ENCODE measurements around the gene NPAS3.
"Not testable (repeated sequence)": the region's sequence is repeated elsewhere in the genome, so short reads cannot be mapped to it uniquely, and the experiment has no call there.

NPAS3 gene

GRCh38 chr14:33088274-33088673 lies 149.6 kb downstream of the NPAS3 start:
- not testable (repeated sequence) for DNase-seq

DNA sequence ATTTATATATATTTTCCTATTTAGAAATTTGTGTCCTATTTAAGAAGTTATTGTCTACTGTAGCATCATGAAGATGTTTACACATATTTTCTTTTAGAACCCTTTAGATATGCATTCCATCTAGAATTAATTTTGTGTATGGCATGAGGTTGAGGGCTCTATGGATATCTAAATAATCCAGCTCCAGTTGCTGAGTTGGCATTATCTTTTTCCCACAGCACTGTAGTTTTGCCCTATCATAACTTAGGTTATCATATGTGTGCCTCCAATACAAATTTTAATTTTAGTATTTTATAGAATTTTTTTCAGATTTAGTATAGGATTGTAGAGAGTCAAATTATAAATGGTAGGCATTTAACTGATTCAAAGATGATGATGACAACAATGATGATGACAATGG lies 159.3 kb downstream of the NPAS3 start:
- DNase-seq: no peak

DNA sequence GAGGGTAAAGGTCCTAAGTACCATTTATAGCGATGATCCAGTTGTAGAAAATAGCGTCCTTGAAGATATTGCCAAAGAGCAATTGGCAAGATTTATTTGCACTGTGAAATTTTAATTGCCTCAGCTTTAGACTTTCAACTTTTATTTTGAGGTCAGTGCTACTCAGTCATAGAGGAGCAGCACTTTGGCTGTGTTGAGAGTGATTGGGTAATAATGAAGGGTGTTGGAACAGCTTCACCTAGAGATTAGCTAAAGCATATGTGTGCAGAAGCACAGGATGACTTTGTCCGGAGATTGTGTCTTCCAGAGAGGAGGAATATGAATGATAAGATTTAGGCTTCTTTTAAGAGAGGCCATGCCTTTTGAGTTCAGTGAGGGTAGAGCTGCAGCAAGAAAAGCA lies 164.8 kb downstream of the NPAS3 start:
- no peak for DNase-seq

GRCh38 chr14:33103966-33104365 lies 165.3 kb downstream of the NPAS3 start:
- no peak for DNase-seq

GRCh38 chr14:33110737-33111443 lies 172.2 kb downstream of the NPAS3 start:
- no peak for DNase-seq

DNA sequence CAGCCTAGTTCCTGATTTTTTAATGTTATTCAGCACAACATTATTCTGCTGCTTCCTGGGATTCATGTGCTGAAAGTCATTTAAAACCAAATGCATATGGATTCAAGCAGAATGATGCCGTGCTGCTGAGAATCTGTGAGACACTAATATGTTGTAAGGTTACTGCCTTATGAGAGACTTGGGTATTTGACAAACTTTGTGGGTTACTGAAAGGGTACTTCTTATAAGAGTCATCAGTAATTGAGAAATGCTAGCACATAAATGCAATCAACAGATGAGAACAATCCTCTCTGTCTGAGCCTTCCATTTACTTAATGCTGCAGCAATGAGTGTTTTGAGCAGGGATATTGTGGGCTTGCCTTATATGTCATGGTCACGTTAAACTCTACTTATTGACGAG lies 175.7 kb downstream of the NPAS3 start:
- no peak for DNase-seq

DNA sequence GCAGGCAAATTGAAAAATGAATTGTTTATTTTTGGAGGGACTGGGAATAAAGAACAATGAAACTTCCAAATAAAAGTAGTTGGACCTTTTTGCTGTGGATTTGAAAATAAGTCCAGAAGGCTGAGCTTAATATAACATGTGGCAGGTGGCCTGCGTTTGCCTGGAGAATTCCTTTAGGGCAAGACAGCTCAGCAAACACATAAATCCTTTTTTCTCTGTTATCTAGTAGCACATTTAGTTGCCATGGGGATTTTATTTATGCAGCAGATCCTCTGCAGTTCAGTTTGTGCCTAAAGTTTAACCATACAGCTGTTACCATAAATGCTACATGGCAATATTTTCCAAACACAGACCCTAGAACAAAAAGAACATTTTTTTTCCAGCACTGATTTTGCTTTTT lies 180.0 kb downstream of the NPAS3 start:
- peak; percentile 46 for DNase-seq

- no peak for DNase-seq
Measured at GRCh38 chr14:33120341-33120740, 181.7 kb downstream of the NPAS3 start.

GRCh38 chr14:33120966-33121365 lies 182.3 kb downstream of the NPAS3 start:
- DNase-seq: no peak

- no peak for DNase-seq
Measured at GRCh38 chr14:33123281-33123680, 184.6 kb downstream of the NPAS3 start.

- no peak for DNase-seq
Measured at GRCh38 chr14:33126433-33126832, 187.8 kb downstream of the NPAS3 start.

GRCh38 chr14:33127531-33127930 lies 188.9 kb downstream of the NPAS3 start:
- DNase-seq: no peak

GRCh38 chr14:33131801-33132200 lies 193.1 kb downstream of the NPAS3 start:
- no peak for DNase-seq

DNA sequence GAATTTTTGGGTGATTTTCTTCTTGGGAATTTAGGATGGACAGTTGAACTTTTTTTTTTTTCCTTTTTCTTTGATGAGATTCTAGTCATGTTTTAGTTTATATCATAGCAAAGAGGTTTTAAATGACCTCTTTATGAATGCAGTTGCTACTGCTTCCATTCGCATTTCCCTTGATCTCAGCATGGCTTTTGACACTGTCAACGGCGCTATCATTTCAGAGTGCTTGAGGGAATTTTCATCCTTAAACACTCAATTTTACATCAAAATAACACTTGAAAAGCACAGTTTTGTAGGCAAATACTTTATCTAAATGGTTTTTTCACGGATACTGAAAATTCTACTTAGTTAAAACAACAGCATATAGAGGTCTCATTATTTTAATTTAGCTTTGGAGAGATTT lies 195.5 kb downstream of the NPAS3 start:
- DNase-seq: no peak

GRCh38 chr14:33134975-33135374 lies 196.3 kb downstream of the NPAS3 start:
- no peak for DNase-seq

GRCh38 chr14:33150666-33151428 lies 212.2 kb downstream of the NPAS3 start:
- no peak for DNase-seq

DNA sequence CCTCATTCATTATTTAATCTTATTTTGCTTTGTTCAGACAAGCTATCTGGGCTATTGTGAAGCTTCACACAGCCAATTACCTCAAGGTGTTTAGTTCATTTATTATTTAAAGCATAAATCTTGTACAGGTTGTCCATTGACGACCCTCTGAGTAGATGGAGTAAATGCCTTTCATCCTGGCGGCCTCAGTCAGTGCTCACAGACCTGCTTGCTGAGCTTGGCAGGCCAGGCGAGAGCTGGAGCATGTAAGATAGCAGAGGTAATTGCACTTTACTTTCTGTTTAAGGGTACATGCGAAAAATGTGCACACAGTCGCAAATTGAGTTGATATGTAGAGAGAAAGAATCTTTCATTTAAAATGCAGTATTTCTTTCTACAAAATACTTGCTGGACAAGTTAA lies 224.4 kb downstream of the NPAS3 start:
- DNase-seq: no peak

- no peak for DNase-seq
Measured at GRCh38 chr14:33163600-33163999, 224.9 kb downstream of the NPAS3 start.

GRCh38 chr14:33165144-33165925 lies 226.7 kb downstream of the NPAS3 start:
- DNase-seq: no peak

DNA sequence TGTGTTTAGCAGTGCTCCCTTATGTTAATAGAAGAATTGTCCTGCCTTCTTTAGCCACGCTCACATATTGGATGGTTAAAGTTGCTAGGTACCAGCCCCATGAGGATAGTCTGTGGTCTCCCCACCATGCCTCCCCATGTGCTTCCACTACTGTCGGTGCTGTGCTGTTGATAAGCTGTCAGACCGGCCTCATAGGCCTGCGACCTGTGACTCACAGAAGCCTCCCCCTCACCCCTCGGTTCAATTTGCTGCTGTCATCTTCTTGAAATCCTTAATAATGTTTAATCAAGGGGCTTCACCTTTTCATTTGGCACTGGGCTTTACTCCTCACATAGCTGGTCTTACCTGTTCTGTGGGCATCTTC lies 227.2 kb downstream of the NPAS3 start:
- DNase-seq: no peak

DNA sequence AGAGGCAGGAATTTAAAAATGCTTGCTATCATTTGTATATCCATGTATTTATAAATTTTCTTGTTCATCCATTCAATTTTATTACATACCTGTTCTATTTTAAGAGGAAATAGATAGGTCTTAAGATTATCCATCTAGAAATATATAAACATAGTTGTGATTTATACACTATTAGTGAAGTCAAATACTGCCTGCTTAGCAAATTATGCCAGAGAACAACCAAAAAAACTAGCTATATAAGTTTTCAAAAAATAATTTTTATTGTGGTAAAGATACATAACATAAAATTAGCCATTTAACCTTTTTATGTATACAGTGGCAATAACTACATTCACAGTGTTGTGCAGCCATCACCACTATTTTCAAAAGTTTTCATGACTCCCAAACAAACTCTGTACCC lies 237.3 kb downstream of the NPAS3 start:
- DNase-seq: no peak

DNA sequence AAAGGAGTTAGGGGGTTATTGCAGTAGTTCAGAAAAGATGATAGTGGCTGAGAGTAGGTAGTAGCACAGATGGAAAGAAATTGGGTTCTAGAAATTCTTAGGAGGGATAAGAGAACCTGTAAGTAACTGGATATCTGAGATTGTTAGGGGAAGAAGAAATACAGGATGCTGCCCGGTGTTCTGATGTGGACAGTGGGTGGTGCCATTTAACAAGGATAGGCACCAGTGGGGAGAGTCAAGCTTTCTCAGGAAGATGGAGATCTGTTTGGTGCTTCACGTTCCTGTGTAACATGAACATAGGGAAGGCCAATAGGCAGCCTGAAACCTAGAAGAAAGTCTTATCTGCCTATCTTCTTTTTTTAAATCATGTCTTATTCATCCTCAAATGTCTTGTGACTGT lies 245.9 kb downstream of the NPAS3 start:
- no peak for DNase-seq

GRCh38 chr14:33186656-33187055 lies 248.0 kb downstream of the NPAS3 start:
- no peak for DNase-seq

GRCh38 chr14:33188880-33189279 lies 250.2 kb downstream of the NPAS3 start:
- no peak for DNase-seq
